Measurements from ENCODE around the gene MAP4K3.
A peak's percentile ranks its signal among the peaks of the same experiment; 100 is the strongest.

Gene MAP4K3

DNA sequence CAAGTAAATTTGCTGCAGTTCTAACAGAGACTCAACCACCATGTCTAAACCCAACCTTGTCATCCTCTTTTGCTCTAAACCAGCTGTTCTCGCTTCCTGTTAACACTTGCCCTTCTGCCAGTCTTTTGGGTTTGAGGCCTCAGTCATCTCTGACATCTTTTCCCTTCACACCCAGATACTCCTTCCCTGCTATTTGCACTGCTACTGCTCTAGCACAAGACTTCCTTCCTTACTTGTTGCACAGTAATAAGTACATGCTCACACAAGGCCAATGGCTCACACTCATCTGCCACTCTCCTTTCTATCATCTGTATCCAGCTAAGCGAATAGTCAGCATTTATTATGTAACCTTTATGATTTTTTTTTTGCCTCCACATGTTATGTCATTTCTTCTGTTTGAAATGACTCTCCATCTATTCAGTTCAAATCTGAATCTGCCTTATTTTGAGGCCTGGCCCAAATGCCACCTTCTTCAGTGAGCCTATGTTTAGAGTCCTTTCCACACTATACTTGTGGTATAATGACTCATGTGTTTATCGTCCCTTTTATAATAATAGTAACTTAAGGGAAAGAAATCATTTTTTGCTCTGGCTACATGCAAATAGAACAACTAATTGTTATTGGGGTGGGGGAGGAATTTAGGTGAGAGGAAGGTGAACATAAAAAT lies 170.8 kb downstream of the MAP4K3 start:
- TF ChIP-seq, protein P1, sequence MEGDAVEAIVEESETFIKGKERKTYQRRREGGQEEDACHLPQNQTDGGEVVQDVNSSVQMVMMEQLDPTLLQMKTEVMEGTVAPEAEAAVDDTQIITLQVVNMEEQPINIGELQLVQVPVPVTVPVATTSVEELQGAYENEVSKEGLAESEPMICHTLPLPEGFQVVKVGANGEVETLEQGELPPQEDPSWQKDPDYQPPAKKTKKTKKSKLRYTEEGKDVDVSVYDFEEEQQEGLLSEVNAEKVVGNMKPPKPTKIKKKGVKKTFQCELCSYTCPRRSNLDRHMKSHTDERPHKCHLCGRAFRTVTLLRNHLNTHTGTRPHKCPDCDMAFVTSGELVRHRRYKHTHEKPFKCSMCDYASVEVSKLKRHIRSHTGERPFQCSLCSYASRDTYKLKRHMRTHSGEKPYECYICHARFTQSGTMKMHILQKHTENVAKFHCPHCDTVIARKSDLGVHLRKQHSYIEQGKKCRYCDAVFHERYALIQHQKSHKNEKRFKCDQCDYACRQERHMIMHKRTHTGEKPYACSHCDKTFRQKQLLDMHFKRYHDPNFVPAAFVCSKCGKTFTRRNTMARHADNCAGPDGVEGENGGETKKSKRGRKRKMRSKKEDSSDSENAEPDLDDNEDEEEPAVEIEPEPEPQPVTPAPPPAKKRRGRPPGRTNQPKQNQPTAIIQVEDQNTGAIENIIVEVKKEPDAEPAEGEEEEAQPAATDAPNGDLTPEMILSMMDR (IDR thresholded peaks at IDR 0.05; ENCODE audit: low read depth, low read length, missing control alignments) = no peak
- no peak overlapping the region for H3K4me3 ChIP-seq (ENCODE audit: low read depth, low read length)
- DNase-seq (ENCODE audit: low read depth) = peak; percentile 52

DNA sequence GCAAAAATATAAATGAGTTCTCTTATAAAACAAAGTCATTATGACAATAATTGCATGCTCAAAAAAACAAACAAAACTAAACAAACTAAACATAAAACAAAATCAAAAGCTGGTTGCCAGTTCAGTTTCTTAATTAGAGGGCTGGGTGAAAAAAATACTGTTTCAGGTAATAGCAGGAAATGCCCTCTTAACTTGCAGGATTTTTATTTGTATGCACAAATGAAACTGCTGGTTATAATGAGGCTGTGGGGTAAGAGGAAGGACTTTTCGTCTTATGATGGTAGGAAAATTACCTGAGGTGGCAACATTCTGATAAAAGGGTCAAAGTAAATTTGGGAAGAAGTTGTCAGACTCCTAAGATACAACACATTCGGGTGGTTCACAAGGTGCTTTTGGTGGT lies 171.8 kb downstream of the MAP4K3 start:
- H3K4me3 ChIP-seq (ENCODE audit: low read depth, low read length) = no peak overlapping the region
- TF ChIP-seq, protein P1 (IDR thresholded peaks at IDR 0.05; ENCODE audit: low read depth, low read length, missing control alignments) = no peak
- DNase-seq (ENCODE audit: low read depth) = peak; percentile 10

DNA sequence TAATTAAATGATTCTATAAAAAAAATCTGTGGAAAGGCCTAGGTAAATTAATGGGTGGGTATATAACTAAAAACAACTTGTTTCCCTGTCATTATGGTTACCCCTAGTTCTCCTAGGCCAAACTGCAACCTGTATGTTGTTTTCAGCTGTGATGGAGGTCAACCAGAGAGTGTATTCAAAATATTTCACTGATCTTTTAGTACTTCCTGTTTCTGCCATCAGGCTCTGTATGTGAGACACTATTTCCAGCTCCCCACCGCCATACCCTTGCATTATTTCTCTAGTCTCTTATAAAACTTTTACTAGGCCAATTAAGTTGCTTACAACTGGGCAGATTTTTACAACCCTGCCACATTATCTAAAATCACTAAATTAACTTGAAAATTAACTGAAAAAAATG lies 172.4 kb downstream of the MAP4K3 start:
- DNase-seq (ENCODE audit: low read depth) = peak; percentile 12
- TF ChIP-seq, protein P1 (IDR thresholded peaks at IDR 0.05; ENCODE audit: low read depth, low read length, missing control alignments) = no peak
- no peak overlapping the region for H3K4me3 ChIP-seq (ENCODE audit: low read depth, low read length)

DNA sequence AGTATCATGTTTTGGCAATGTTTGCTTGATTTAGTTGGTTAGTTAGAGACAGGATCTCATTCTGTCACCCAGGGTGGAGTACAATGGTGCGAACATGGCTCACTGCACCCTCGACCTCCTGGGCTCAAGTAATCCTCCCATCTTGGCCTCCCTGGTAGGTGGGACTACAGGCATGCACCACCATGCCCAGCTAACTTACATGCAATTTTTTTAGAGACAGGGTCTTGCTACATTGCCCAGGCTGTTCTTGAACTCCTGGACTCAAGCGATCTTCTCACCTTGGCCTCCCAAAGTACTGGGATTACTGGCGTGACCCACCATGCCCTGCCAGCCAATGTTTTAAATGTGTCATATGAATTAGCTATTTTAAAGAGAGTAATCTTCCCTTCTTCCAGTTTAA lies 177.0 kb downstream of the MAP4K3 start:
- no peak for DNase-seq (ENCODE audit: low read depth)
- TF ChIP-seq, protein P1 (IDR thresholded peaks at IDR 0.05; ENCODE audit: low read depth, low read length, missing control alignments) = no peak
- H3K4me3 ChIP-seq (ENCODE audit: low read depth, low read length) = no peak overlapping the region

DNA sequence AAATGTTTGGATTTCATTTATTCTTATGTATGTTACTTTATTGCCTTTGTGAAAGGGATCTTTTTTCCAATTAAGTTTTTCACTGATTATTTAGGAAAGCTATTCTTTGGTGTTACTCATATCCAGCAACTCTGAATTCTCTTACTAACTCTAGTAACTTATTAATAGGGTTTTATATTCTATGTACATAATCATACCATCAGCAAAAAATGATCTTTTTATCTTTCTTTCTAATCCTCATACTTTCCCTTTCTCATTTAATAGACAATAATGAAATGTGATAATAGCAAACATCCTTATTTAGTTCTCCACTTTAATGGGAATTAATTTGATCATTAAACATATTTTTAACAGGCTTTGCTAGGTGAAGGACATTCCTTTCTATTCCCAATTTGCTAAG lies 181.0 kb downstream of the MAP4K3 start:
- no peak for DNase-seq (ENCODE audit: low read depth)
- TF ChIP-seq, protein P1 (IDR thresholded peaks at IDR 0.05; ENCODE audit: low read depth, low read length, missing control alignments) = no peak
- no peak overlapping the region for H3K4me3 ChIP-seq (ENCODE audit: low read depth, low read length)

DNA sequence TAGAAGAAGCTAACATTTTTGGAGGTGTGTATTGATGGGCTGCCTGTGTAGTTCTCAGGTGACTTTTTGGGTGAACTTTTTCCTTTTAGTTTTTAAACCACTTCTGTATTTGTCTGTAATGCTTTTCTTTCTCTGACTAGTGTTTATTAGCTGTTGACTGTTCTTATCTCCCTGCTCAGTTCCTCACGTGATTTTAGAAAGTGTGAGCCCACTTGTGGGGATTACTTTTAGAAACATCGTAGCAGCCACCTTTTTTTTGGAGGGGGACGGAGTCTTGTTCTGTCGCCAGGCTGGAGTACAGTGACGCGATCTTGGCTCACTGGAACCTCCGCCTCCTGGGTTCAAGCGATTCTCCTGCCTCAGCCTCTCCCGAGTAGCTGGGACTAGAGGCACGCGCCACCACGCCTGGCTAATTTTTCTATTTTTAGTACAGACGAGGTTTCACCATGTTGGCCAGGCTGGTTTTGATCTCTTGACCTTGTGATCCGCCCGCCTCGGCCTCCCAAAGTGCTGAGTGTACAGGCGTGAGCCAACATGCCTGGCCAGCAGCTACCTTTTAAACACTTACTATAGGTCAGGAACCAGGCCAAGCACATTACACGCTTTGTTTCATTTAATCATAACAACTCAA lies 184.1 kb downstream of the MAP4K3 start:
- DNase-seq (ENCODE audit: low read depth) = no peak
- TF ChIP-seq, protein P1 (IDR thresholded peaks at IDR 0.05; ENCODE audit: low read depth, low read length, missing control alignments) = no peak
- no peak overlapping the region for H3K4me3 ChIP-seq (ENCODE audit: low read depth, low read length)

All from GM12864 (cell line).